Measurements from ENCODE around the gene EML6. TPM values are rescaled to one million over a fixed set of nuclear protein-coding genes. Genes with fewer than 3 reads are reported as not detected.

Gene EML6
- total and polyA plus RNA-seq, 10 of the 15 experiments (the other 5 are each of a cell fraction or from before 2014, with no cell fraction given) = 0.09 to 0.67 (median 0.21) TPM

GRCh38 chr2:54834721-54835120 lies 111.3 kb downstream of the EML6 start (continued):
- TF ChIP-seq, protein P1, sequence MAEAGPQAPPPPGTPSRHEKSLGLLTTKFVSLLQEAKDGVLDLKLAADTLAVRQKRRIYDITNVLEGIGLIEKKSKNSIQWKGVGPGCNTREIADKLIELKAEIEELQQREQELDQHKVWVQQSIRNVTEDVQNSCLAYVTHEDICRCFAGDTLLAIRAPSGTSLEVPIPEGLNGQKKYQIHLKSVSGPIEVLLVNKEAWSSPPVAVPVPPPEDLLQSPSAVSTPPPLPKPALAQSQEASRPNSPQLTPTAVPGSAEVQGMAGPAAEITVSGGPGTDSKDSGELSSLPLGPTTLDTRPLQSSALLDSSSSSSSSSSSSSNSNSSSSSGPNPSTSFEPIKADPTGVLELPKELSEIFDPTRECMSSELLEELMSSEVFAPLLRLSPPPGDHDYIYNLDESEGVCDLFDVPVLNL (IDR thresholded peaks at IDR 0.05; ENCODE audit: low read depth, low read length) = no peak

GRCh38 chr2:54836477-54836876 lies 113.0 kb downstream of the EML6 start:
- no TSS peak for BruUV-seq (replicated peaks)
- no peaks in the 10 kb centered on the region for H3K9me3 ChIP-seq (replicated peaks; ENCODE audit: control insufficient read depth, insufficient read depth, low read length)
- H3K36me3 ChIP-seq (ENCODE audit: control insufficient read depth in 2 of 2, insufficient read depth in 2 of 2, low read length in 1 of 2) = no peaks in the 10 kb centered on the region
- DNase-seq (ENCODE audit: low read depth, low spot score) (no peak), ATAC-seq (no peak), FAIRE-seq (no peak)
- CTCF ChIA-PET = interaction anchor here (1.2 kb wide), 1 partner anchor 73 kb away, joined by 3 read pairs; no protein-coding TSS in a partner anchor
- H3K4me1 ChIP-seq (ENCODE audit: control insufficient read depth, insufficient read depth, low read length) = no peaks in the 10 kb centered on the region
- no peak overlapping the region for H3K9ac ChIP-seq (ENCODE audit: control insufficient read depth, insufficient read depth, low read length)
- RAD21 ChIA-PET (ENCODE audit: unreplicated experiment) = no interaction called here
- POLR2A ChIA-PET = no interaction called here
- no peaks in the 10 kb centered on the region for H3K27me3 ChIP-seq (replicated peaks in 1 of 2; ENCODE audit: control insufficient read depth in 2 of 2, insufficient read depth in 2 of 2, low read length in 1 of 2)
- H2AFZ ChIP-seq (ENCODE audit: control insufficient read depth, low read depth, low read length) = no peak overlapping the region
- no peaks in the 10 kb centered on the region for H4K20me1 ChIP-seq (ENCODE audit: control insufficient read depth, insufficient read depth)
- H3K4me3 ChIP-seq = no peak overlapping the region
- SMC1A ChIA-PET (ENCODE audit: uncharacterized antibody, unreplicated experiment) = interaction anchor here (1.4 kb wide), 1 partner anchor 63 kb away, joined by 3 read pairs; no protein-coding TSS in a partner anchor
- 26% methylated on average over 4 of the region's 4 CpGs for WGBS (ENCODE audit: insufficient coverage, insufficient replicate concordance, low lambda C conversion rate, missing lambda C conversion rate)
- in situ Hi-C loops (cut with MboI) (loop anchor here (10.0 kb wide), 1 partner anchor 312 kb away; no protein-coding TSS in a partner anchor), intact Hi-C loops (cut with micrococcal nuclease; ENCODE audit: unreplicated experiment) (loop anchor here (5.0 to 10.0 kb wide), 2 partner anchors 338 to 729 kb away; no protein-coding TSS in a partner anchor)
- H3K27ac ChIP-seq (ENCODE audit: control insufficient read depth, insufficient read depth) = no peak overlapping the region
- H3K79me2 ChIP-seq (ENCODE audit: control insufficient read depth, insufficient read depth, low read length) = no peaks in the 10 kb centered on the region
- no peak overlapping the region for H3K4me2 ChIP-seq (ENCODE audit: control insufficient read depth, insufficient read depth)
- TF ChIP-seq RB1 (IDR thresholded peaks at IDR 0.05; ENCODE audit: borderline replicate concordance) = no peak
- no peak for TF ChIP-seq TARDBP (IDR thresholded peaks at IDR 0.05; ENCODE audit: borderline replicate concordance)
- no peak for TF ChIP-seq RAD51 (IDR thresholded peaks at IDR 0.05)
- TF ChIP-seq NRF1 (conservative IDR thresholded peaks at IDR 0.05; ENCODE audit: low read depth, low read length) = no peak
- no peak for TF ChIP-seq SMARCA5 (IDR thresholded peaks at IDR 0.05)
- TF ChIP-seq KLF5 (IDR thresholded peaks at IDR 0.05; ENCODE audit: partially characterized antibody) = no peak
- no peak for TF ChIP-seq PAX5 (IDR thresholded peaks at IDR 0.05; ENCODE audit: borderline replicate concordance, low read depth, low read length)
- TF ChIP-seq SRF (IDR thresholded peaks at IDR 0.05; ENCODE audit: low read depth in 2 of 2, low read length in 2 of 2) = no peak
- no peak for TF ChIP-seq RFX5 (IDR thresholded peaks at IDR 0.05; ENCODE audit: low read depth, low read length)
- TF ChIP-seq, protein P2, sequence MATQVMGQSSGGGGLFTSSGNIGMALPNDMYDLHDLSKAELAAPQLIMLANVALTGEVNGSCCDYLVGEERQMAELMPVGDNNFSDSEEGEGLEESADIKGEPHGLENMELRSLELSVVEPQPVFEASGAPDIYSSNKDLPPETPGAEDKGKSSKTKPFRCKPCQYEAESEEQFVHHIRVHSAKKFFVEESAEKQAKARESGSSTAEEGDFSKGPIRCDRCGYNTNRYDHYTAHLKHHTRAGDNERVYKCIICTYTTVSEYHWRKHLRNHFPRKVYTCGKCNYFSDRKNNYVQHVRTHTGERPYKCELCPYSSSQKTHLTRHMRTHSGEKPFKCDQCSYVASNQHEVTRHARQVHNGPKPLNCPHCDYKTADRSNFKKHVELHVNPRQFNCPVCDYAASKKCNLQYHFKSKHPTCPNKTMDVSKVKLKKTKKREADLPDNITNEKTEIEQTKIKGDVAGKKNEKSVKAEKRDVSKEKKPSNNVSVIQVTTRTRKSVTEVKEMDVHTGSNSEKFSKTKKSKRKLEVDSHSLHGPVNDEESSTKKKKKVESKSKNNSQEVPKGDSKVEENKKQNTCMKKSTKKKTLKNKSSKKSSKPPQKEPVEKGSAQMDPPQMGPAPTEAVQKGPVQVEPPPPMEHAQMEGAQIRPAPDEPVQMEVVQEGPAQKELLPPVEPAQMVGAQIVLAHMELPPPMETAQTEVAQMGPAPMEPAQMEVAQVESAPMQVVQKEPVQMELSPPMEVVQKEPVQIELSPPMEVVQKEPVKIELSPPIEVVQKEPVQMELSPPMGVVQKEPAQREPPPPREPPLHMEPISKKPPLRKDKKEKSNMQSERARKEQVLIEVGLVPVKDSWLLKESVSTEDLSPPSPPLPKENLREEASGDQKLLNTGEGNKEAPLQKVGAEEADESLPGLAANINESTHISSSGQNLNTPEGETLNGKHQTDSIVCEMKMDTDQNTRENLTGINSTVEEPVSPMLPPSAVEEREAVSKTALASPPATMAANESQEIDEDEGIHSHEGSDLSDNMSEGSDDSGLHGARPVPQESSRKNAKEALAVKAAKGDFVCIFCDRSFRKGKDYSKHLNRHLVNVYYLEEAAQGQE (IDR thresholded peaks at IDR 0.05; ENCODE audit: low read depth, low read length) = no peak
- no peak for TF ChIP-seq NFYA (IDR thresholded peaks at IDR 0.05; ENCODE audit: borderline replicate concordance, low read depth, low read length)
- TF ChIP-seq, protein P3, sequence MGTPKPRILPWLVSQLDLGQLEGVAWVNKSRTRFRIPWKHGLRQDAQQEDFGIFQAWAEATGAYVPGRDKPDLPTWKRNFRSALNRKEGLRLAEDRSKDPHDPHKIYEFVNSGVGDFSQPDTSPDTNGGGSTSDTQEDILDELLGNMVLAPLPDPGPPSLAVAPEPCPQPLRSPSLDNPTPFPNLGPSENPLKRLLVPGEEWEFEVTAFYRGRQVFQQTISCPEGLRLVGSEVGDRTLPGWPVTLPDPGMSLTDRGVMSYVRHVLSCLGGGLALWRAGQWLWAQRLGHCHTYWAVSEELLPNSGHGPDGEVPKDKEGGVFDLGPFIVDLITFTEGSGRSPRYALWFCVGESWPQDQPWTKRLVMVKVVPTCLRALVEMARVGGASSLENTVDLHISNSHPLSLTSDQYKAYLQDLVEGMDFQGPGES (IDR thresholded peaks at IDR 0.05) = no peak
- TF ChIP-seq STAT1 (conservative IDR thresholded peaks at IDR 0.05) = no peak
- TF ChIP-seq RELA (IDR thresholded peaks at IDR 0.05; ENCODE audit: borderline replicate concordance, partially characterized antibody) = no peak
- TF ChIP-seq PAX8 (IDR thresholded peaks at IDR 0.05) = no peak
- TF ChIP-seq, protein P4, sequence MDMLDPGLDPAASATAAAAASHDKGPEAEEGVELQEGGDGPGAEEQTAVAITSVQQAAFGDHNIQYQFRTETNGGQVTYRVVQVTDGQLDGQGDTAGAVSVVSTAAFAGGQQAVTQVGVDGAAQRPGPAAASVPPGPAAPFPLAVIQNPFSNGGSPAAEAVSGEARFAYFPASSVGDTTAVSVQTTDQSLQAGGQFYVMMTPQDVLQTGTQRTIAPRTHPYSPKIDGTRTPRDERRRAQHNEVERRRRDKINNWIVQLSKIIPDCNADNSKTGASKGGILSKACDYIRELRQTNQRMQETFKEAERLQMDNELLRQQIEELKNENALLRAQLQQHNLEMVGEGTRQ (IDR thresholded peaks at IDR 0.05; ENCODE audit: borderline replicate concordance, low read depth, low read length) = no peak
- no peak for TF ChIP-seq NBN (IDR thresholded peaks at IDR 0.05)

All from GM12878 (cell line).